Thoracic aorta (tissue), 2 donors: ENCODE data around the gene CHD9. TPM values are rescaled to one million over a fixed set of nuclear protein-coding genes. Genes with fewer than 3 reads are reported as not detected.

Experiments
- ATAC-seq: fragments of 150-250 bp; one replicate; pipeline ENCODE4 v1.8.0; 2017; ENCODE audit warnings: low read depth; ENCODE audit not compliant: insufficient number of reproducible peaks, low FRiP score
- DNase-seq: peaks from one replicate; pipeline ENCODE4 v3.0.0-alpha.2; 2020; ENCODE audit warnings: low spot score
- H3K27ac ChIP-seq, 2 donors: fragments of 200-600 bp; sonication (generic); 1 replicate in 1 of 2; 2 replicates in 1 of 2; pipeline ENCODE4 v1.5.1; 2016; ENCODE audit warnings: mild to moderate bottlenecking in 2 of 2, moderate library complexity in 2 of 2
- H3K27me3 ChIP-seq: fragments of 200-600 bp; sonication (generic); replicated peaks from 2 replicates; pipeline ENCODE4 v1.6.0; 2016; ENCODE audit warnings: mild to moderate bottlenecking; ENCODE audit not compliant: insufficient read depth
- H3K36me3 ChIP-seq: fragments of 200-600 bp; sonication (generic); one replicate; pipeline ENCODE4 v1.5.1; 2016
- H3K4me1 ChIP-seq, 2 donors: fragments of 200-600 bp; sonication (generic); 1 replicate in 1 of 2; 2 replicates in 1 of 2; pipeline versions ENCODE4 v1.5.1 to v1.6.0; 2016; ENCODE audit warnings: low read depth in 2 of 2, mild to moderate bottlenecking in 1 of 2; ENCODE audit not compliant: control insufficient read depth in 1 of 2
- H3K4me3 ChIP-seq: fragments of 200-600 bp; sonication (generic); 2 replicates; pipeline ENCODE4 v1.5.1; 2016; ENCODE audit warnings: mild to moderate bottlenecking
- H3K9me3 ChIP-seq: fragments of 200-600 bp; sonication (generic); 2 replicates; pipeline ENCODE4 v1.5.1; 2016
- CTCF ChIP-seq: fragments of 200-600 bp; sonication (generic); IDR thresholded peaks from one replicate; pipeline ENCODE4 v1.5.1; 2019; ENCODE audit warnings: antibody characterized with exemption
- total RNA-seq, 2 donors: library from RNA; depleted of rRNA; stranded (reverse); fragments of >200 nt; gene quantifications; one replicate each; pipeline versions ENCODE4 v1.1.0 to v1.2.3, GENCODE V29; 2016

Gene CHD9
- total RNA-seq, 2 donors from 2014 or later, result 71.3 to 152 TPM

- Histone ChIP-seq H3K36me3 (no peaks in the 10 kb centered on the region), H3K4me1 (peaks cover 34 to 69% of the 10 kb centered on the region in 2 donors), H3K9me3 (no peaks in the 10 kb centered on the region), H3K4me3 (no peak overlapping the region), H3K27me3 (no peaks in the 10 kb centered on the region), H3K27ac (peak overlapping the region; percentile 0 to 48)
- no peak for ATAC-seq
- no peak for TF ChIP-seq CTCF
- DNase-seq, result no peak
These were observed 31.2 kb downstream of the CHD9 start for GRCh38 chr16:53085931-53086421.

- Histone ChIP-seq H3K36me3 (no peaks in the 10 kb centered on the region), H3K4me1 (peaks cover 40 to 74% of the 10 kb centered on the region in 2 donors), H3K27me3 (no peaks in the 10 kb centered on the region), H3K4me3 (no peak overlapping the region), H3K9me3 (no peaks in the 10 kb centered on the region), H3K27ac (no peak overlapping the region)
- ATAC-seq (no peak), DNase-seq (no peak)
- no peak for TF ChIP-seq CTCF
These were observed 32.3 kb downstream of the CHD9 start for GRCh38 chr16:53087101-53087500.

- Histone ChIP-seq H3K36me3 (no peaks in the 10 kb centered on the region), H3K9me3 (no peaks in the 10 kb centered on the region), H3K27me3 (no peaks in the 10 kb centered on the region), H3K4me3 (peak overlapping the region; percentile 60), H3K27ac (peak overlapping the region; percentile 81 to 89), H3K4me1 (peaks cover 44 to 77% of the 10 kb centered on the region in 2 donors)
- ATAC-seq, result no peak
- no peak for DNase-seq
- no peak for TF ChIP-seq CTCF
These were observed 34.9 kb downstream of the CHD9 start for GRCh38 chr16:53089434-53090285.

- H3K27me3 ChIP-seq, result no peaks in the 10 kb centered on the region
- H3K36me3 ChIP-seq, result no peaks in the 10 kb centered on the region
- no peak for DNase-seq
- no peaks in the 10 kb centered on the region for H3K9me3 ChIP-seq
- ATAC-seq, result peak; percentile 5
- TF ChIP-seq CTCF, result no peak
- H3K27ac ChIP-seq, result peak overlapping the region; percentile 81 to 89
- peak overlapping the region; percentile 60 for H3K4me3 ChIP-seq
- peaks cover 38 to 71% of the 10 kb centered on the region in 2 donors for H3K4me1 ChIP-seq
These were observed 35.4 kb downstream of the CHD9 start for GRCh38 chr16:53090286-53090590.

GRCh38 chr16:53090591-53091411 lies 36.0 kb downstream of the CHD9 start:
- H3K36me3 ChIP-seq, result no peaks in the 10 kb centered on the region
- peak overlapping the region; percentile 60 for H3K4me3 ChIP-seq
- ATAC-seq (peak; percentile 94), DNase-seq (peak; percentile 86)
- no peaks in the 10 kb centered on the region for H3K9me3 ChIP-seq
- H3K27ac ChIP-seq, result peak overlapping the region; percentile 81 to 89
- peaks cover 32 to 65% of the 10 kb centered on the region in 2 donors for H3K4me1 ChIP-seq
- no peaks in the 10 kb centered on the region for H3K27me3 ChIP-seq
- no peak for TF ChIP-seq CTCF
